ENCODE data around the gene SEMA4D. TPM values are rescaled to one million over a fixed set of nuclear protein-coding genes. Genes with fewer than 3 reads are reported as not detected.

SEMA4D gene
- total and polyA plus RNA-seq, 2 of the 13 experiments (the other 11 are each of a cell fraction or from before 2014, with no cell fraction given): 0.13 to 0.16 TPM

- TF ChIP-seq ZNF710 (CRISPR knock-in tag; IDR thresholded peaks at IDR 0.05; ENCODE audit: borderline replicate concordance) (peak; percentile 82), MYPOP (CRISPR knock-in tag; IDR thresholded peaks at IDR 0.05) (peak; percentile 100), GTF3A (CRISPR knock-in tag; conservative IDR thresholded peaks at IDR 0.05) (no peak), NFAT5 (CRISPR knock-in tag; IDR thresholded peaks at IDR 0.05) (peak; percentile 74), TIGD3 (CRISPR knock-in tag; IDR thresholded peaks at IDR 0.05; ENCODE audit: borderline replicate concordance) (no peak), ATF1 (CRISPR knock-in tag; IDR thresholded peaks at IDR 0.05) (peak; percentile 97), FOXJ3 (CRISPR knock-in tag; IDR thresholded peaks at IDR 0.05; ENCODE audit: borderline replicate concordance) (no peak; the same call in 1 of the 2 replicates), ZBTB7A (CRISPR knock-in tag; IDR thresholded peaks at IDR 0.05) (peak; percentile 54)
These were observed 179.5 kb downstream of the SEMA4D start, which contains the start of gene SECISBP2 (continued) for GRCh38 chr9:89318123-89319014.
